Measurements from ENCODE around the gene MBD3L2B.

DNA sequence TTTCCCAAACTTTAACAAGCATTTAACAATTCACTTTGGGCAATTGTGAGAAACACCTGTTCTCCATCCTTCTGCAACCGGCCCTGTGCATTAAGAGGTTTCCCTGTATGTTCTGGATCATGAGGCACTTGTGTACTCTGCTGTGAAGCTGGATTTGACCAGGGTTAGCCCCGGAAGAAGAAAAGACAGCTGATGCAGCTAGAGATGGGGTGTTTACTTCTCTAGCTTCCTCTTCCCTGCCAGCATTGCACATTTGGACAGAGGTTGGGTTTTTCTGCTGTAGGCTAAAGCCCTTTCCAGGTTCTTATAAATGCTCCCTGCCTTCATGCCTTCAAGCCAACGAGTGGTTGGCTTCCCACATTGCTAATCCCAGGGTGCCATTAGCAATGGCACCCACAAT lies 20.9 kb downstream of the MBD3L2B start:
- TF ChIP-seq, protein P1, sequence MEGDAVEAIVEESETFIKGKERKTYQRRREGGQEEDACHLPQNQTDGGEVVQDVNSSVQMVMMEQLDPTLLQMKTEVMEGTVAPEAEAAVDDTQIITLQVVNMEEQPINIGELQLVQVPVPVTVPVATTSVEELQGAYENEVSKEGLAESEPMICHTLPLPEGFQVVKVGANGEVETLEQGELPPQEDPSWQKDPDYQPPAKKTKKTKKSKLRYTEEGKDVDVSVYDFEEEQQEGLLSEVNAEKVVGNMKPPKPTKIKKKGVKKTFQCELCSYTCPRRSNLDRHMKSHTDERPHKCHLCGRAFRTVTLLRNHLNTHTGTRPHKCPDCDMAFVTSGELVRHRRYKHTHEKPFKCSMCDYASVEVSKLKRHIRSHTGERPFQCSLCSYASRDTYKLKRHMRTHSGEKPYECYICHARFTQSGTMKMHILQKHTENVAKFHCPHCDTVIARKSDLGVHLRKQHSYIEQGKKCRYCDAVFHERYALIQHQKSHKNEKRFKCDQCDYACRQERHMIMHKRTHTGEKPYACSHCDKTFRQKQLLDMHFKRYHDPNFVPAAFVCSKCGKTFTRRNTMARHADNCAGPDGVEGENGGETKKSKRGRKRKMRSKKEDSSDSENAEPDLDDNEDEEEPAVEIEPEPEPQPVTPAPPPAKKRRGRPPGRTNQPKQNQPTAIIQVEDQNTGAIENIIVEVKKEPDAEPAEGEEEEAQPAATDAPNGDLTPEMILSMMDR (conservative IDR thresholded peaks at IDR 0.05; ENCODE audit: low read depth in 2 of 2): no peak
- TF ChIP-seq POLR2AphosphoS5 (IDR thresholded peaks at IDR 0.05; ENCODE audit: low read depth): no peak
